DOHH2 (cell line): ENCODE results near the gene SYNE3.

Experiments
- H3F3A ChIP-seq: fragments of 200-600 bp; sonication (generic), shearing (Covaris generic); 2 replicates; pipeline ENCODE4 v1.6.0; 2016; ENCODE audit warnings: antibody characterized with exemption, mild to moderate bottlenecking; ENCODE audit not compliant: control insufficient read depth, insufficient read depth
- H3K27ac ChIP-seq: fragments of 200-600 bp; sonication (generic); 2 replicates; pipeline ENCODE4 v1.5.1; 2014; ENCODE audit warnings: low read depth, mild to moderate bottlenecking, low read length, moderate library complexity
- H3K27me3 ChIP-seq: fragments of 200-600 bp; sonication (generic); 2 replicates; pipeline ENCODE4 v1.6.1; 2014; ENCODE audit warnings: mild to moderate bottlenecking, low read length, mixed read lengths; ENCODE audit not compliant: control insufficient read depth
- H3K36me3 ChIP-seq: fragments of 200-600 bp; sonication (generic); 2 replicates; pipeline ENCODE4 v1.6.1; 2014; ENCODE audit warnings: mild to moderate bottlenecking, low read length, moderate library complexity, mixed read lengths; ENCODE audit not compliant: control insufficient read depth
- H3K4me1 ChIP-seq: fragments of 200-600 bp; sonication (generic); 2 replicates; pipeline ENCODE4 v1.6.1; 2014; ENCODE audit warnings: mild to moderate bottlenecking, low read length, mixed read lengths; ENCODE audit not compliant: control insufficient read depth
- H3K4me2 ChIP-seq: fragments of 200-600 bp; sonication (generic); 2 replicates; pipeline ENCODE4 v1.6.0; 2014; ENCODE audit warnings: mild to moderate bottlenecking, low read length, moderate library complexity
- H3K4me3 ChIP-seq: fragments of 200-600 bp; sonication (generic); 2 replicates; pipeline ENCODE4 v1.5.1; 2014; ENCODE audit warnings: mild to moderate bottlenecking, low read length, mixed read lengths
- H3K79me2 ChIP-seq: fragments of 200-600 bp; sonication (generic); 2 replicates; pipeline ENCODE4 v1.6.1; 2014; ENCODE audit warnings: mild to moderate bottlenecking, low read length, mixed read lengths; ENCODE audit not compliant: control insufficient read depth
- H3K9me2 ChIP-seq: fragments of 200-600 bp; sonication (generic); replicated peaks from 2 replicates; pipeline ENCODE4 v1.6.1; 2014; ENCODE audit warnings: mild to moderate bottlenecking, low read length, mixed read lengths; ENCODE audit not compliant: control insufficient read depth
- H3K9me3 ChIP-seq: fragments of 200-600 bp; sonication (generic); 2 replicates; pipeline ENCODE4 v1.6.1; 2014; ENCODE audit warnings: antibody characterized with exemption, low read length, mixed read lengths; ENCODE audit not compliant: control insufficient read depth, insufficient read depth
- H4K20me1 ChIP-seq: fragments of 200-600 bp; sonication (generic); 2 replicates; pipeline ENCODE4 v1.6.0; 2014; ENCODE audit warnings: low read depth, mild to moderate bottlenecking, antibody characterized with exemption, low read length, moderate library complexity; ENCODE audit not compliant: control insufficient read depth, insufficient read depth
- CTCF ChIP-seq: fragments of 200-600 bp; sonication (generic); IDR thresholded peaks from one replicate; pipeline ENCODE4 v1.5.1; 2014; ENCODE audit warnings: antibody characterized with exemption, mild to moderate bottlenecking, low read depth, low read length; ENCODE audit not compliant: poor library complexity, severe bottlenecking
- EZH2phosphoT487 ChIP-seq: fragments of 200-600 bp; sonication (generic); IDR thresholded peaks from 2 replicates; pipeline ENCODE4 v1.6.1; 2017; ENCODE audit warnings: borderline replicate concordance, mild to moderate bottlenecking, antibody characterized with exemption, low read length, moderate library complexity, mixed read lengths

The SYNE3 gene

DNA sequence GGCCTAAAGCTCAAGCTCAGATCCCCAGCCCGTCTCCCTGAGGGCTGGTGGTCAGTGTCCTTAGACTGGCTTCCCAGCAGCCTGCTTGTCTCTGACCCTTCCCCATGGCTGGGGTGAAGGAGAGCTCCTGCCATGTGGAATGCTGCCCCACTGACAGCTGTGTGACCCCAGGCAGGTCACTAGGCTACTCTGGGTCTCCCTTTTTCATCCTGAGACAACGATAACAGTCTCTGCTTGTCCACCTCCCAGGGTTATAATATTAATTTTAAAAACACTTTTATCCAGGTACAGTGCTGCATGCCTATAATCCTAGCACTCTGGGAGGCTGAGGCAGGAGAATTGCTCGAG lies 47.3 kb downstream of the SYNE3 start:
- no peaks in the 10 kb centered on the region for H3K36me3 ChIP-seq
- no peaks in the 10 kb centered on the region for H3K9me2 ChIP-seq
- TF ChIP-seq EZH2phosphoT487 (no peak), CTCF (no peak)
- H3K4me1 ChIP-seq, result peaks cover 19% of the 10 kb centered on the region
- no peaks in the 10 kb centered on the region for H4K20me1 ChIP-seq
- H3K27ac ChIP-seq, result no peak overlapping the region
- H3K4me3 ChIP-seq, result no peak overlapping the region
- no peaks in the 10 kb centered on the region for H3K27me3 ChIP-seq
- H3K4me2 ChIP-seq, result no peak overlapping the region
- no peaks in the 10 kb centered on the region for H3K79me2 ChIP-seq
- no peaks in the 10 kb centered on the region for H3K9me3 ChIP-seq
- peaks cover 5% of the 10 kb centered on the region; the same call in 1 of the 2 replicates for H3F3A ChIP-seq

DNA sequence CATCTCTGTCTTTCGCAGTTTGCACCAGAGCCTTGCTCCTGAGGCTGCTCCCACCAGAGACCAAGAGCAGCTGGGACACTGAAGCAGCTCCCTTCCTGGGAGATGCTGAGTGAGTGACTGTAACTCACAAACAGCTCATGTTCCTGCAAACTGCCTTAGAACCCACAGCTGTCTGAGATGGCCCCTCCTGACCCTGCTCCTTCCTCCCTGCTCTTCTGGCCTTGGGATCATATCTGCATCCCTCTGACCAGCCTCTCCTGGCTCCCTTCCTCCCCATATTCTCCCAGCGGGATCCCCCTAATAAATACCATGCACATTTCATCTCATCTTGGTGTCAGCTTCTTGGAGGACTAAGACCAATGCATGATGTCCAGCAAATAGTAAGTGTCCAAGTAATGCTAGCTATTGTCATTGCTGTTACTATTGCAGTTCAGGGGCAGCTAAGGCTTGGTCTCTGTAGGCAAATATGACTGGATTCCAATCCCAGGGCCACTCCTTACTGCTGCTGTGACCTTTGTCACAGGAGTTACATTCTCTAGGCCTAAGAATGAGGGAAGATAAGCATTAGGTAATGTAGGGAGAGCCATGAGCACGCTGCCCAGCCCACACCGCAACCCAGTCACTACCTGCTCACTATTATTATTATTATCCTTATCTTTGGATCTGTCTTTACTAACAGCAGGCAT lies 47.9 kb downstream of the SYNE3 start:
- Histone ChIP-seq H3K4me2 (no peak overlapping the region), H3K36me3 (no peaks in the 10 kb centered on the region), H3K79me2 (no peaks in the 10 kb centered on the region), H3K27me3 (no peaks in the 10 kb centered on the region), H4K20me1 (no peaks in the 10 kb centered on the region), H3K9me2 (no peaks in the 10 kb centered on the region), H3K9me3 (no peaks in the 10 kb centered on the region), H3F3A (peaks cover 6% of the 10 kb centered on the region; the same call in 1 of the 2 replicates), H3K4me1 (peaks cover 24% of the 10 kb centered on the region), H3K27ac (no peak overlapping the region), H3K4me3 (no peak overlapping the region)
- TF ChIP-seq EZH2phosphoT487, result no peak
- no peak for TF ChIP-seq CTCF

DNA sequence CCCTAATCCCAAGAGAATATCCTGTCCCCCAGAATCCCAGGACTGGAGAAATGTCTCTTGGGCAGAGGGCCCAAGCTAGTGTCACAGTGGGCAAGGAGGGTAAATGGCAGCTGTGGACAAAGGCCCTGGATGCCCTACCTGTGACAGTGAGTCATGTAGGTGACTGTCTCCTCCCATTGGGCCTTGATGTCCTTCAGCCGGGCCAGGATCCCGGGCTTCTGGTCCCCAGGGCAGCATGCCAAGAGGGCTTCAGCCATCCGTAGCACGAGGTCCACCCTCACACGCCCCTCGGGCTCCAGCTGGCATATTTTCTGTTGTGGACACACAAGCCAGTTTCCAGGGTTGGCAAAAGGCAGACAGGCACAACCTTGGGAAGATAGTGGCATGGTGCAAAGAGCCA lies 48.8 kb downstream of the SYNE3 start:
- H4K20me1 ChIP-seq, result no peaks in the 10 kb centered on the region
- H3K27ac ChIP-seq, result no peak overlapping the region
- no peak for TF ChIP-seq CTCF
- no peak for TF ChIP-seq EZH2phosphoT487
- no peak overlapping the region for H3K4me2 ChIP-seq
- H3K4me3 ChIP-seq, result no peak overlapping the region
- no peaks in the 10 kb centered on the region for H3K27me3 ChIP-seq
- no peaks in the 10 kb centered on the region for H3K9me2 ChIP-seq
- H3F3A ChIP-seq, result peaks cover 6% of the 10 kb centered on the region; the same call in 1 of the 2 replicates
- H3K9me3 ChIP-seq, result no peaks in the 10 kb centered on the region
- no peaks in the 10 kb centered on the region for H3K79me2 ChIP-seq
- no peaks in the 10 kb centered on the region for H3K36me3 ChIP-seq
- H3K4me1 ChIP-seq, result peaks cover 31% of the 10 kb centered on the region
